LNCaP clone FGC (cell line): ENCODE data around the gene CELF2.

Experiments
- DNase-seq: peaks from one replicate; pipeline ENCODE4 v3.0.0-alpha.2; 2011; ENCODE audit warnings: low read depth
- H3K4me3 ChIP-seq: 2 replicates; pipeline ENCODE4 v1.5.1; 2011; ENCODE audit warnings: mild to moderate bottlenecking, low read depth, low read length, control low read depth
- TF ChIP-seq, protein P1 (sequence below): IDR thresholded peaks from 2 replicates; pipeline ENCODE4 v1.5.1; 2012; ENCODE audit warnings: mild to moderate bottlenecking; ENCODE audit not compliant: control insufficient read depth, insufficient read depth; ENCODE audit errors: extremely low read depth

CELF2 gene

GRCh38 chr10:11066520-11066919 lies 48.8 kb downstream of the CELF2 start:
- TF ChIP-seq, protein P1, sequence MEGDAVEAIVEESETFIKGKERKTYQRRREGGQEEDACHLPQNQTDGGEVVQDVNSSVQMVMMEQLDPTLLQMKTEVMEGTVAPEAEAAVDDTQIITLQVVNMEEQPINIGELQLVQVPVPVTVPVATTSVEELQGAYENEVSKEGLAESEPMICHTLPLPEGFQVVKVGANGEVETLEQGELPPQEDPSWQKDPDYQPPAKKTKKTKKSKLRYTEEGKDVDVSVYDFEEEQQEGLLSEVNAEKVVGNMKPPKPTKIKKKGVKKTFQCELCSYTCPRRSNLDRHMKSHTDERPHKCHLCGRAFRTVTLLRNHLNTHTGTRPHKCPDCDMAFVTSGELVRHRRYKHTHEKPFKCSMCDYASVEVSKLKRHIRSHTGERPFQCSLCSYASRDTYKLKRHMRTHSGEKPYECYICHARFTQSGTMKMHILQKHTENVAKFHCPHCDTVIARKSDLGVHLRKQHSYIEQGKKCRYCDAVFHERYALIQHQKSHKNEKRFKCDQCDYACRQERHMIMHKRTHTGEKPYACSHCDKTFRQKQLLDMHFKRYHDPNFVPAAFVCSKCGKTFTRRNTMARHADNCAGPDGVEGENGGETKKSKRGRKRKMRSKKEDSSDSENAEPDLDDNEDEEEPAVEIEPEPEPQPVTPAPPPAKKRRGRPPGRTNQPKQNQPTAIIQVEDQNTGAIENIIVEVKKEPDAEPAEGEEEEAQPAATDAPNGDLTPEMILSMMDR: no peak
- DNase-seq: no peak
- no peak overlapping the region for H3K4me3 ChIP-seq

DNA sequence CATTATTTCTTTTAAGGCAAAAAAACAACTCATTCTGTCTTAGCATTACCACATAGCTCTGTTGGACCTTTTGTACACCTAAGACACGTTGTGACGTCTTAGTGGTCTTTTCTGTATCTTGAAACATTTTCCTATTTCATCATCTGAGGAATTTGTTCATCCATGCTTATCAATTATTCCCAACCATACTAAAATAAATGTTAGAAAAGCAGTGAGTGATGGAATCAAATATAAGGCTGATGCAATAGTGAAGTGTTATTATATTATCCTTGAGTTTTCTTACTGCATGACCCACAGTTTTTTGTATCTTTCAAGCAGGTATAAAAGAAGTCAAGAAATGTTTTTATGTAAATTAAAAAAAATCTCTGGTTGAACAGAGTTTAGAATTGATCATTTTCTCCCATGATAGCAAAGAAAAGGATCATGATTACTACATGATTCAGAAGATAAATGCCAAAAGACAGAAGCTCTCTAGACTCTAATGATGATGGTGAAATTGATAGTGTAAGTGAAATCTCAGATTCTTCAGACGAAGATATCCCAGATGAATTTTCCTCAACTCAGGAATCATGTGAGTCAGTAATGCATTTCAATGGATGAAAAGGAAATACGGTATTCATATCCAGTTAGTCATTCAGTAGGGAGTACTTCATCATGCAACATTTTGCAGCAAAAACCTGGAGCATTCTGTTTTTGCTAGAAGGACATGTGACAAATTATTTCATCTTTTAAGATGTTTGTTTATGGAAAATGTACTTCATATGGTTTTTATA lies 51.4 kb downstream of the CELF2 start:
- TF ChIP-seq, protein P1: no peak
- DNase-seq: no peak
- H3K4me3 ChIP-seq: no peak overlapping the region

GRCh38 chr10:11073410-11073809 lies 55.7 kb downstream of the CELF2 start:
- TF ChIP-seq, protein P1: no peak
- no peak overlapping the region for H3K4me3 ChIP-seq
- no peak for DNase-seq

DNA sequence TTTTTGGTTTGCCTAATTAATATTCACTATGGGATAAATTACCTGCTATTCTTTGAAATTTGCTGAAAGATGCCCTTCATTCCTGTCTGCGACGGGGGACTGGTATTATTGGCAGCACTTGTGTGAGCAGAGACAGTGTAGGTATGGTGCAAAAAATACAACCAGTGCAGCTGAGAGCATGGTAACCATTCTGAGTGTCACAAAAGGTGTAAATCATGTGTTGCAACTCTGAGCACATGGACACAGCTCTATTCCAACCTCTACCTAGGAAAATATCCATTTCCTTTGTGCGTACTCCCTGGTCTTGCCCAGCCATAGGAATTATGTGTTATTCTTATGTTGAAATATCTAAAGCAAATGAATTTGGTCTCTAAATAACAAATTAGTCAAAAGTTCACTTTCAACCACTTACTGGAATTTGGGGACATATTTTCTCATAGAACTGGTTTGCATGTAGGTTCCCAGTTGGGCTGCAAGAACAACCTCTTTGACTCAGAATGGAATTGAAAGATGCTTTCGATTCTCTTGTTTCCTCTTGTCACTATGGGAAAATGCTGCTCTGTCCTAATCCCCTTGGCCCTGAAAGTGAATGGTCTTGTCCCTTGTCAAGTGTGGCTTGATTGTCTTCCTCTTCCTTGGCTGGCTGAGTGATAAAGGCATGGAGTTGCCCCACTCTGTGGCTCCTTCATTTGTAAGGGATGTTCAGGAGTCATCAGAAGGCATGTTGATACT lies 57.0 kb downstream of the CELF2 start:
- TF ChIP-seq, protein P1: no peak

GRCh38 chr10:11076221-11076620 lies 58.5 kb downstream of the CELF2 start:
- DNase-seq: no peak
- H3K4me3 ChIP-seq: no peak overlapping the region
- TF ChIP-seq, protein P1: no peak

More for the DNA sequence above, 57.0 kb downstream of the CELF2 start:
- DNase-seq: no peak
- H3K4me3 ChIP-seq: no peak overlapping the region

GRCh38 chr10:11080564-11080984 lies 62.9 kb downstream of the CELF2 start:
- H3K4me3 ChIP-seq: no peak overlapping the region
- TF ChIP-seq, protein P1: no peak
- DNase-seq: no peak
